Naive thymus-derived CD8-positive, alpha-beta T cell (primary cell): ENCODE results near the gene PTK7. TPM values are rescaled to one million over a fixed set of nuclear protein-coding genes. Genes with fewer than 3 reads are reported as not detected.

Source experiments
- ATAC-seq, 2 donors: fragments of 150-1000 bp; cut with Tn5 transposase in 1 of 2; sonication (Bioruptor Pico), chemical (Tn5 transposase) in 1 of 2; 1 replicate in 1 of 2; 2 replicates in 1 of 2; pipeline ENCODE4 v1.10.0; 2021; ENCODE audit warnings: mild to moderate bottlenecking in 2 of 2, moderate library complexity in 2 of 2
- POLR2A ChIA-PET: fragments of 350-600 bp; sonication (Branson Sonifier 250); formaldehyde crosslinking; loops from one replicate; lab custom pipeline; 2021; ENCODE audit warnings: antibody characterized with exemption; lab: Charles Lee
- DNase-seq, 10 donors: peaks; one replicate each; pipeline versions ENCODE4 v3.0.0 to v3.0.0-alpha.2; 2020 to 2022
- H3K27ac Mint-ChIP-seq, 10 donors: one replicate each; pipeline ENCODE4 v1.8.0; 2020 to 2022; ENCODE audit warnings: mild to moderate bottlenecking in 10 of 10, mixed read lengths in 10 of 10, moderate library complexity in 4 of 10, inconsistent platforms in 1 of 10
- H3K27me3 Mint-ChIP-seq, 5 donors: one replicate each; pipeline ENCODE4 v1.8.0; 2021 to 2022; ENCODE audit warnings: mixed read lengths in 5 of 5
- H3K36me3 Mint-ChIP-seq, 3 donors: one replicate each; pipeline ENCODE4 v1.8.0; 2020 to 2022; ENCODE audit warnings: mixed read lengths in 3 of 3, mild to moderate bottlenecking in 2 of 3, inconsistent platforms in 1 of 3
- H3K4me1 Mint-ChIP-seq, 4 donors: one replicate each; pipeline ENCODE4 v1.8.0; 2021 to 2022; ENCODE audit warnings: mixed read lengths in 4 of 4
- H3K4me3 Mint-ChIP-seq, 10 donors: one replicate each; pipeline ENCODE4 v1.8.0; 2020 to 2022; ENCODE audit warnings: mild to moderate bottlenecking in 10 of 10, mixed read lengths in 10 of 10, moderate library complexity in 6 of 10, inconsistent platforms in 1 of 10
- H3K9me3 Mint-ChIP-seq, 9 donors: one replicate each; pipeline ENCODE4 v1.8.0; 2020 to 2022; ENCODE audit warnings: mixed read lengths in 9 of 9, mild to moderate bottlenecking in 3 of 9, inconsistent platforms in 1 of 9, moderate library complexity in 1 of 9
- polyA plus RNA-seq, 3 donors: library from polyadenylated mRNA; unstranded; fragments of 300-500 nt; fragmentation: Illumina TruSeq; gene quantifications; one replicate each; pipeline ENCODE4 v1.2.3, GENCODE V29; 2021
- total RNA-seq, 8 experiments: library from RNA in 2 of 8; stranded (reverse) in 2 of 8; gene quantifications; one replicate each; pipeline ENCODE4 v1.2.3 and lab custom pipeline; 2021 to 2026

The PTK7 gene
- total and polyA plus RNA-seq, 5 experiments from 2014 or later: 6.5 to 22.2 (median 14.8) TPM; not detected in 1

- peak overlapping the region in 3 of 10 donors; percentile 33 to 81 (median 72) for H3K27ac Mint-ChIP-seq
- DNase-seq: no peak
- no peak for ATAC-seq
- H3K4me1 Mint-ChIP-seq: peaks cover 32 to 53% (median 47%) of the 10 kb centered on the region in 4 donors
- H3K27me3 Mint-ChIP-seq: no peaks in the 10 kb centered on the region
- H3K9me3 Mint-ChIP-seq: no peaks in the 10 kb centered on the region
- POLR2A ChIA-PET: interaction anchor here (1.2 to 1.8 kb wide), 4 partner anchors 8 to 276 kb away, joined by 3 to 9 read pairs (median 6); partner anchors contain the start of genes DLK2, PPP2R5D and SRF
- peaks cover 0 to 46% (median 10%) of the 10 kb centered on the region in 3 donors for H3K36me3 Mint-ChIP-seq
- H3K4me3 Mint-ChIP-seq: no peak overlapping the region
These were observed 103.9 kb downstream of the PTK7 start for GRCh38 chr6:43180058-43180457.

- Mint-ChIP-seq H3K4me3 (peak overlapping the region in 9 of 10 donors; percentile 86 to 97 (median 95)), H3K4me1 (peaks cover 35 to 58% (median 48%) of the 10 kb centered on the region in 4 donors), H3K36me3 (peaks cover 0 to 48% (median 8%) of the 10 kb centered on the region in 3 donors), H3K27me3 (no peaks in the 10 kb centered on the region), H3K9me3 (no peaks in the 10 kb centered on the region), H3K27ac (peak overlapping the region; percentile 47 to 97 (median 96))
- POLR2A ChIA-PET: interaction anchor here (1.2 to 1.7 kb wide), 3 partner anchors 9 to 275 kb away, joined by 3 to 9 read pairs (median 5); partner anchors contain the start of genes DLK2, PPP2R5D and SRF
- ATAC-seq (no peak), DNase-seq (peak in 1 of 10 donors; percentile 11)
These were observed 104.9 kb downstream of the PTK7 start for GRCh38 chr6:43180985-43181384.

GRCh38 chr6:43181621-43181941 is 105.5 kb downstream of the PTK7 start:
- ATAC-seq (no peak), DNase-seq (peak in 1 of 10 donors; percentile 5)
- H3K27ac Mint-ChIP-seq: peak overlapping the region; percentile 47 to 97 (median 96)
- H3K36me3 Mint-ChIP-seq: peaks cover 0 to 47% (median 13%) of the 10 kb centered on the region in 3 donors
- H3K27me3 Mint-ChIP-seq: no peaks in the 10 kb centered on the region
- peak overlapping the region; percentile 86 to 97 (median 94) for H3K4me3 Mint-ChIP-seq
- POLR2A ChIA-PET: interaction anchor here (1.0 to 1.9 kb wide), 11 partner anchors 9 to 335 kb away, joined by 3 to 15 read pairs (median 4); partner anchors contain the start of genes ABCC10, DNPH1, POLR1C and RRP36
- peaks cover 37 to 58% (median 51%) of the 10 kb centered on the region in 4 donors for H3K4me1 Mint-ChIP-seq
- H3K9me3 Mint-ChIP-seq: no peaks in the 10 kb centered on the region

GRCh38 chr6:43181942-43182860 is 106.1 kb downstream of the PTK7 start, which contains the start of gene CUL9:
Gene CUL9 (plus strand): TSS chr6:43182196. CDS start chr6:43184311, 2,115 bp downstream.
- peak; percentile 68 to 89 (median 77) for DNase-seq
- H3K4me1 Mint-ChIP-seq: peaks cover 37 to 56% (median 52%) of the 10 kb centered on the region in 4 donors
- peaks cover 0 to 47% (median 14%) of the 10 kb centered on the region in 3 donors for H3K36me3 Mint-ChIP-seq
- no peaks in the 10 kb centered on the region for H3K9me3 Mint-ChIP-seq
- H3K4me3 Mint-ChIP-seq: peak within 1 kb of the TSS; percentile 86 to 97 (median 94)
- H3K27me3 Mint-ChIP-seq: no peaks in the 10 kb centered on the region
- peak within 1 kb of the TSS; percentile 89 to 97 (median 96) for H3K27ac Mint-ChIP-seq
- ATAC-seq: peak; percentile 91 to 96
- POLR2A ChIA-PET: interaction anchor here (0.6 to 1.9 kb wide), 17 partner anchors 8 to 335 kb away, joined by 3 to 15 read pairs (median 3); partner anchors contain the start of genes ABCC10, DNPH1, POLR1C and RRP36

- no peaks in the 10 kb centered on the region for H3K27me3 Mint-ChIP-seq
- no peak for DNase-seq
- peaks cover 0 to 47% (median 14%) of the 10 kb centered on the region in 3 donors for H3K36me3 Mint-ChIP-seq
- no peaks in the 10 kb centered on the region for H3K9me3 Mint-ChIP-seq
- ATAC-seq: no peak
- POLR2A ChIA-PET: interaction anchor here (0.7 to 1.9 kb wide), 5 partner anchors 9 to 238 kb away, joined by 3 to 15 read pairs (median 4); partner anchors contain the start of gene DNPH1
- H3K4me3 Mint-ChIP-seq: peak overlapping the region; percentile 86 to 97 (median 94)
- H3K4me1 Mint-ChIP-seq: peaks cover 42 to 57% (median 54%) of the 10 kb centered on the region in 4 donors
- H3K27ac Mint-ChIP-seq: peak overlapping the region; percentile 89 to 97 (median 96)
These were observed 107.3 kb downstream of the PTK7 start for GRCh38 chr6:43183441-43183840.

GRCh38 chr6:43184268-43184985 is 108.3 kb downstream of the PTK7 start:
- H3K9me3 Mint-ChIP-seq: no peaks in the 10 kb centered on the region
- ATAC-seq: no peak
- peaks cover 0 to 47% (median 14%) of the 10 kb centered on the region in 3 donors for H3K36me3 Mint-ChIP-seq
- no peaks in the 10 kb centered on the region for H3K27me3 Mint-ChIP-seq
- H3K4me1 Mint-ChIP-seq: peaks cover 45 to 61% (median 55%) of the 10 kb centered on the region in 4 donors
- POLR2A ChIA-PET: interaction anchor here (0.6 to 1.7 kb wide), 2 partner anchors 11 to 320 kb away, joined by 4 to 19 read pairs; partner anchors contain the start of gene SRF
- H3K27ac Mint-ChIP-seq: peak overlapping the region; percentile 17 to 96 (median 90)
- DNase-seq: no peak
- peak overlapping the region in 9 of 10 donors; percentile 59 to 97 (median 93) for H3K4me3 Mint-ChIP-seq

- Mint-ChIP-seq H3K27me3 (no peaks in the 10 kb centered on the region), H3K4me3 (peak overlapping the region; percentile 31 to 97 (median 66)), H3K36me3 (peaks cover 0 to 53% (median 14%) of the 10 kb centered on the region in 3 donors), H3K9me3 (no peaks in the 10 kb centered on the region), H3K4me1 (peaks cover 45 to 67% (median 61%) of the 10 kb centered on the region in 4 donors), H3K27ac (peak overlapping the region; percentile 47 to 91 (median 86))
- peak; percentile 35 to 75 for ATAC-seq
- POLR2A ChIA-PET: interaction anchor here (0.6 to 1.7 kb wide), 2 partner anchors 9 to 13 kb away, joined by 6 to 19 read pairs; partner anchors contain the start of gene SRF
- peak in 7 of 10 donors; percentile 14 to 66 (median 43) for DNase-seq
These were observed 109.4 kb downstream of the PTK7 start for GRCh38 chr6:43185391-43185985.

- POLR2A ChIA-PET: interaction anchor here (1.7 kb wide), 1 partner anchor 13 kb away, joined by 19 read pairs; the partner anchor contains the start of gene SRF
- no peak for DNase-seq
These were observed 109.9 kb downstream of the PTK7 start for GRCh38 chr6:43186019-43186418.

GRCh38 chr6:43186706-43187105 is 110.6 kb downstream of the PTK7 start:
- H3K4me1 Mint-ChIP-seq: peaks cover 42 to 64% (median 56%) of the 10 kb centered on the region in 4 donors
- no peaks in the 10 kb centered on the region for H3K9me3 Mint-ChIP-seq
- peak overlapping the region; percentile 37 to 89 (median 84) for H3K27ac Mint-ChIP-seq
- H3K4me3 Mint-ChIP-seq: peak overlapping the region in 2 of 10 donors; percentile 18 to 36
- H3K27me3 Mint-ChIP-seq: no peaks in the 10 kb centered on the region
- DNase-seq (no peak), ATAC-seq (no peak)
- H3K36me3 Mint-ChIP-seq: peaks cover 0 to 60% (median 15%) of the 10 kb centered on the region in 3 donors
- POLR2A ChIA-PET: no interaction called here

More at GRCh38 chr6:43186019-43186418, 109.9 kb downstream of the PTK7 start:
- no peak for ATAC-seq
- H3K27ac Mint-ChIP-seq: peak overlapping the region; percentile 47 to 89 (median 86)
- H3K4me3 Mint-ChIP-seq: peak overlapping the region in 4 of 10 donors; percentile 36 to 97 (median 75)
- peaks cover 0 to 58% (median 15%) of the 10 kb centered on the region in 3 donors for H3K36me3 Mint-ChIP-seq
- peaks cover 47 to 69% (median 63%) of the 10 kb centered on the region in 4 donors for H3K4me1 Mint-ChIP-seq
- H3K27me3 Mint-ChIP-seq: no peaks in the 10 kb centered on the region
- no peaks in the 10 kb centered on the region for H3K9me3 Mint-ChIP-seq

- no peak overlapping the region for H3K4me3 Mint-ChIP-seq
- H3K4me1 Mint-ChIP-seq: peaks cover 39 to 60% (median 52%) of the 10 kb centered on the region in 4 donors
- POLR2A ChIA-PET: no interaction called here
- DNase-seq (no peak), ATAC-seq (no peak)
- H3K36me3 Mint-ChIP-seq: peaks cover 0 to 71% (median 18%) of the 10 kb centered on the region in 3 donors
- H3K9me3 Mint-ChIP-seq: no peaks in the 10 kb centered on the region
- no peaks in the 10 kb centered on the region for H3K27me3 Mint-ChIP-seq
- peak overlapping the region in 1 of 10 donors; percentile 21 for H3K27ac Mint-ChIP-seq
These were observed 111.7 kb downstream of the PTK7 start for GRCh38 chr6:43187821-43188220.

GRCh38 chr6:43188426-43188825 is 112.3 kb downstream of the PTK7 start:
- Mint-ChIP-seq H3K4me3 (no peak overlapping the region), H3K9me3 (no peaks in the 10 kb centered on the region)
- POLR2A ChIA-PET: interaction anchor here (0.5 to 0.6 kb wide), 2 partner anchors 37 to 446 kb away, joined by 3 read pairs; no protein-coding TSS in a partner anchor

More at GRCh38 chr6:43188426-43188825, 112.3 kb downstream of the PTK7 start:
- no peak for DNase-seq
- peaks cover 0 to 77% (median 23%) of the 10 kb centered on the region in 3 donors for H3K36me3 Mint-ChIP-seq
- H3K27ac Mint-ChIP-seq: peak overlapping the region in 2 of 10 donors; percentile 70 to 88
- ATAC-seq: no peak
- no peaks in the 10 kb centered on the region for H3K27me3 Mint-ChIP-seq
- peaks cover 34 to 57% (median 47%) of the 10 kb centered on the region in 4 donors for H3K4me1 Mint-ChIP-seq
